ENCODE measurements around the gene GLB1L3.

The GLB1L3 gene

GRCh38 chr11:134266440-134266839 is 9.7 kb upstream of the GLB1L3 start:
- Histone ChIP-seq H3K27ac (ENCODE audit: low read depth, low read length) (no peak overlapping the region), H3K79me2 (ENCODE audit: control insufficient read depth, low read length) (no peaks in the 10 kb centered on the region), H3K27me3 (ENCODE audit: control insufficient read depth, low read length) (no peaks in the 10 kb centered on the region; the same call in 1 of the 2 replicates), H3K9me2 (replicated peaks; ENCODE audit: control insufficient read depth, low read length) (no peaks in the 10 kb centered on the region), H3K4me1 (ENCODE audit: control insufficient read depth, low read length) (no peaks in the 10 kb centered on the region), H3K9me3 (ENCODE audit: control insufficient read depth, insufficient read depth, low read length) (no peaks in the 10 kb centered on the region), H3K4me3 (ENCODE audit: low read length) (no peak overlapping the region), H3F3A (ENCODE audit: control insufficient read depth, insufficient read depth) (no peaks in the 10 kb centered on the region), H3K36me3 (ENCODE audit: control insufficient read depth, low read length) (peaks cover 7% of the 10 kb centered on the region), H3K4me2 (ENCODE audit: low read length) (no peak overlapping the region), H4K20me1 (ENCODE audit: control insufficient read depth, insufficient read depth, low read depth, low read length) (no peaks in the 10 kb centered on the region)
- TF ChIP-seq CTCF (IDR thresholded peaks at IDR 0.05; ENCODE audit: low read depth, low read length, poor library complexity, severe bottlenecking) (no peak), EZH2phosphoT487 (IDR thresholded peaks at IDR 0.05; ENCODE audit: borderline replicate concordance, low read length) (no peak)

- no peak for TF ChIP-seq CTCF (IDR thresholded peaks at IDR 0.05; ENCODE audit: low read depth, low read length, poor library complexity, severe bottlenecking)
- TF ChIP-seq EZH2phosphoT487 (IDR thresholded peaks at IDR 0.05; ENCODE audit: borderline replicate concordance, low read length) = no peak
- H3K9me3 ChIP-seq (ENCODE audit: control insufficient read depth, insufficient read depth, low read length) = no peaks in the 10 kb centered on the region
- no peaks in the 10 kb centered on the region for H3K79me2 ChIP-seq (ENCODE audit: control insufficient read depth, low read length)
- no peaks in the 10 kb centered on the region; the same call in 1 of the 2 replicates for H3K27me3 ChIP-seq (ENCODE audit: control insufficient read depth, low read length)
- H3K4me3 ChIP-seq (ENCODE audit: low read length) = no peak overlapping the region
- H3K4me2 ChIP-seq (ENCODE audit: low read length) = no peak overlapping the region
- no peaks in the 10 kb centered on the region for H3K9me2 ChIP-seq (replicated peaks; ENCODE audit: control insufficient read depth, low read length)
- no peaks in the 10 kb centered on the region for H3K4me1 ChIP-seq (ENCODE audit: control insufficient read depth, low read length)
- no peaks in the 10 kb centered on the region for H4K20me1 ChIP-seq (ENCODE audit: control insufficient read depth, insufficient read depth, low read depth, low read length)
- H3K36me3 ChIP-seq (ENCODE audit: control insufficient read depth, low read length) = peaks cover 4% of the 10 kb centered on the region
- H3K27ac ChIP-seq (ENCODE audit: low read depth, low read length) = no peak overlapping the region
- no peaks in the 10 kb centered on the region for H3F3A ChIP-seq (ENCODE audit: control insufficient read depth, insufficient read depth)
These were observed 9.3 kb upstream of the GLB1L3 start for GRCh38 chr11:134266841-134267251.

GRCh38 chr11:134267461-134267860 is 8.7 kb upstream of the GLB1L3 start:
- Histone ChIP-seq H4K20me1 (ENCODE audit: control insufficient read depth, insufficient read depth, low read depth, low read length) (no peaks in the 10 kb centered on the region), H3K36me3 (ENCODE audit: control insufficient read depth, low read length) (no peaks in the 10 kb centered on the region), H3K27me3 (ENCODE audit: control insufficient read depth, low read length) (no peaks in the 10 kb centered on the region; the same call in 1 of the 2 replicates), H3K4me3 (ENCODE audit: low read length) (no peak overlapping the region), H3K27ac (ENCODE audit: low read depth, low read length) (no peak overlapping the region), H3K4me1 (ENCODE audit: control insufficient read depth, low read length) (no peaks in the 10 kb centered on the region), H3K4me2 (ENCODE audit: low read length) (no peak overlapping the region), H3K9me2 (replicated peaks; ENCODE audit: control insufficient read depth, low read length) (no peaks in the 10 kb centered on the region), H3F3A (ENCODE audit: control insufficient read depth, insufficient read depth) (no peaks in the 10 kb centered on the region), H3K79me2 (ENCODE audit: control insufficient read depth, low read length) (no peaks in the 10 kb centered on the region), H3K9me3 (ENCODE audit: control insufficient read depth, insufficient read depth, low read length) (no peaks in the 10 kb centered on the region)
- TF ChIP-seq CTCF (IDR thresholded peaks at IDR 0.05; ENCODE audit: low read depth, low read length, poor library complexity, severe bottlenecking) (no peak), EZH2phosphoT487 (IDR thresholded peaks at IDR 0.05; ENCODE audit: borderline replicate concordance, low read length) (no peak)
